Measurements from ENCODE around the gene S100PBP.

- TF ChIP-seq POLR2A (IDR thresholded peaks at IDR 0.05) (no peak), CTCF (IDR thresholded peaks at IDR 0.05) (no peak)
These were observed 5.5 kb upstream of the S100PBP start for GRCh38 chr1:32811917-32812316.
